ENCODE data around the gene GTPBP4.
"Not testable (repeated sequence)": the region's sequence is repeated elsewhere in the genome, so short reads cannot be mapped to it uniquely, and the experiment has no call there.

DNA sequence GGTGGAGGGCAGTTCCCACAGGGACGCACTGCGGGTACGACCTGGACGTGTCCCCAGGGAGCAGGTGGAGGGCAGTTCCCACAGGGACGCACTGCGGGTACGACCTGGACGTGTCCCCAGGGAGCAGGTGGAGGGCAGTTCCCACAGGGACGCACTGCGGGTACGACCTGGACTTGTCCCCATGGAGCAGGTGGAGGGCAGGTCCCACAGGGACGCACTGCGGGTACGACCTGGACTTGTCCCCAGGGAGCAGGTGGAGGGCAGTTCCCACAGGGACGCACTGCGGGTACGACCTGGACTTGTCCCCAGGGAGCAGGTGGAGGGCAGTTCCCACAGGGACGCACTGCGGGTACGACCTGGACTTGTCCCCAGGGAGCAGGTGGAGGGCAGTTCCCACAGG is 50.5 kb downstream of the GTPBP4 start:
- TF ChIP-seq CTCF, POLR2AphosphoS5, POLR2A (IDR thresholded peaks at IDR 0.05): not testable (repeated sequence)

Data from gastroesophageal sphincter (tissue), 3 donors.